GM12875 (cell line): ENCODE data around the gene UBE2D1.

Experiments
- H3K4me3 ChIP-seq: one replicate; pipeline ENCODE4 v1.5.1; 2011; ENCODE audit warnings: low read depth, low read length, control low read depth
- TF ChIP-seq, protein P1 (sequence below): IDR thresholded peaks from 2 replicates; pipeline ENCODE4 v1.5.1; 2011; ENCODE audit warnings: low read depth, mild to moderate bottlenecking, control low read depth, inconsistent platforms, low read length, moderate library complexity, borderline replicate concordance; ENCODE audit not compliant: insufficient read depth

The UBE2D1 gene

DNA sequence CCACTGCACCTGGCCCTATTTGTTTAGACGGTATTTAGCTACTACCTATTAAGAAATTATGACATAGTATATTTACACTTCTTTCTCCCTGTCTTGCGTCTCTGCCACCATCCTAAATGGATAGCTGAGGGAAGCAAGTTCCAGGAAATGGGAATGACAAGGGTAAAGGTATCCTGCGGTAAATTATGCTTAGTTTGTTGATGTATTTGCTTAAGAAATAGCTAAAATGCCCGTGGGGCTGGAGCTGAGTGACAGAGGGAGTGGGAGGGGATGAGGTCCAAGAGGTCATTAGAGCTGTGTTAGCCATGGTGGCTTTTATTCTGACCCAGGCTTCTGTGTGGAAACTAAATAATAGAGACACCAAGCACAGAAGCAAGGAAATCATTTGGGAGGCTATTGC is 29.0 kb upstream of the UBE2D1 start:
- TF ChIP-seq, protein P1, sequence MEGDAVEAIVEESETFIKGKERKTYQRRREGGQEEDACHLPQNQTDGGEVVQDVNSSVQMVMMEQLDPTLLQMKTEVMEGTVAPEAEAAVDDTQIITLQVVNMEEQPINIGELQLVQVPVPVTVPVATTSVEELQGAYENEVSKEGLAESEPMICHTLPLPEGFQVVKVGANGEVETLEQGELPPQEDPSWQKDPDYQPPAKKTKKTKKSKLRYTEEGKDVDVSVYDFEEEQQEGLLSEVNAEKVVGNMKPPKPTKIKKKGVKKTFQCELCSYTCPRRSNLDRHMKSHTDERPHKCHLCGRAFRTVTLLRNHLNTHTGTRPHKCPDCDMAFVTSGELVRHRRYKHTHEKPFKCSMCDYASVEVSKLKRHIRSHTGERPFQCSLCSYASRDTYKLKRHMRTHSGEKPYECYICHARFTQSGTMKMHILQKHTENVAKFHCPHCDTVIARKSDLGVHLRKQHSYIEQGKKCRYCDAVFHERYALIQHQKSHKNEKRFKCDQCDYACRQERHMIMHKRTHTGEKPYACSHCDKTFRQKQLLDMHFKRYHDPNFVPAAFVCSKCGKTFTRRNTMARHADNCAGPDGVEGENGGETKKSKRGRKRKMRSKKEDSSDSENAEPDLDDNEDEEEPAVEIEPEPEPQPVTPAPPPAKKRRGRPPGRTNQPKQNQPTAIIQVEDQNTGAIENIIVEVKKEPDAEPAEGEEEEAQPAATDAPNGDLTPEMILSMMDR: no peak
- no peak overlapping the region for H3K4me3 ChIP-seq

DNA sequence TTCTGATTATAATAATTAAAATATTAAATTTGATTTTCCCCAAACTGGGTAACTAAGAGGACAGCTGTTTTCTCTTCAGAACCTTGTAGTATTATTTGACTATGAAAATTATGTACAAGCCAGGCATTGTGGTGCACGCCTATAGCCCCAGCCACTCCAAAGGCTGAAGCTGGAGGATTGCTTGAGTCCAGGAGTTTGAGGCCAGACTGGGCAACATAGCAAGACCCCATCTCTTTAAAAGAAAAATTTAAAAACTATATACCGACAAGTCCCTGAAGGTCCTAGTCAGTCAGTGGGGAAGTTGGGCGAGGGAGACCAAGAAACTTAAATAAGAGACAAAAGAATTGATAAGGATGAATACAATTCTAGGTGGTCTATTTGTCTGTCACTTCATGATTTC is 27.1 kb upstream of the UBE2D1 start:
- H3K4me3 ChIP-seq: no peak overlapping the region
- TF ChIP-seq, protein P1: no peak

GRCh38 chr10:58311026-58311425 is 23.8 kb upstream of the UBE2D1 start:
- no peak overlapping the region for H3K4me3 ChIP-seq
- TF ChIP-seq, protein P1: no peak

- H3K4me3 ChIP-seq: no peak overlapping the region
- TF ChIP-seq, protein P1: no peak
These were observed 17.9 kb upstream of the UBE2D1 start for GRCh38 chr10:58316874-58317273.

DNA sequence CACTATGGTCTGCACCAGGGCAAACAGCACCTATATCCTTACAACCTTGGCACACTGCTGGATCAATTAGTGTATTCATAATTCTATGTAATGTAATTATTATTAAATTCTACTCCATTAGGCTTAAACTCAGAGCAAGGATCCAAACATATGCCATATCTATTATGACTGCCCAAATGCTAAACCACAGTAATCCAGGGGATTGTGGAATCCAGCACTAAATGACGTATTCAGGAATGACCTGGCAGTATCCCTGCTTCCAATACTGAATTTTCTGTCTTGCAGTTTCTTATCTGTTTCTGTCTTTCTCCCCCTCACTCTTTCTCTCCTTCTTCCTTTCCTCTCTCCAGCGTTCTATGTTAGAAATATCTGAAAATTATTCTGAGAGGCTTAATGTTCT is 16.5 kb upstream of the UBE2D1 start:
- no peak overlapping the region for H3K4me3 ChIP-seq
- TF ChIP-seq, protein P1: no peak

GRCh38 chr10:58319599-58319998 is 15.2 kb upstream of the UBE2D1 start:
- TF ChIP-seq, protein P1: no peak
- H3K4me3 ChIP-seq: no peak overlapping the region

GRCh38 chr10:58320351-58321049 is 14.3 kb upstream of the UBE2D1 start:
- H3K4me3 ChIP-seq: no peak overlapping the region
- TF ChIP-seq, protein P1: no peak
